ENCODE results near the gene SCD5.

The SCD5 gene

GRCh38 chr4:82694046-82694445 lies 104.5 kb downstream of the SCD5 start:
- no peak overlapping the region for H3K4me3 ChIP-seq (ENCODE audit: low read depth, low read length)
- no peak for DNase-seq (ENCODE audit: low read depth)
- no peak for TF ChIP-seq CTCF (IDR thresholded peaks at IDR 0.05; ENCODE audit: insufficient read depth, low read depth, low read length, missing control alignments)

- no peak for DNase-seq (ENCODE audit: low read depth)
- no peak for TF ChIP-seq CTCF (IDR thresholded peaks at IDR 0.05; ENCODE audit: insufficient read depth, low read depth, low read length, missing control alignments)
- H3K4me3 ChIP-seq (ENCODE audit: low read depth, low read length), result no peak overlapping the region
Measured at GRCh38 chr4:82692101-82692780, 106.4 kb downstream of the SCD5 start.

DNA sequence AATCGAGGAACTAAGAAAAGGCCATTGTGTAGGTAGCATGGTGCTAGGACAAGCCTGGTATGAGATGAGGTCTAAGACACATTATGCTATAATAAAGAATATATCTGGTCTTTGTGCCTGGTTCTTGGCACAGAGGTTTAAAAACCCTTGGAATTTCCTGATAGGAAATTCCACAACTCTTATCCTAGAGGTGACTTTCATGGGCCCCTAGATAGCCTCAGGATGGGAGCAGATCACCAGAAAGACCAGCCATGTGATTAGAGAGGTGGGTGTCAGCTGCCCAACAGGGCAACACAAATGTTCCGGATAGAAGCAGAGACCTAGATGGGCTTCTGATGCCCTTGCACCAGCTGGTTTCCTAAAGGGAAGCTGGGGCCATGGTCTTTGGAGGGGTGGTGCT lies 107.2 kb downstream of the SCD5 start:
- no peak overlapping the region for H3K4me3 ChIP-seq (ENCODE audit: low read depth, low read length)
- TF ChIP-seq CTCF (IDR thresholded peaks at IDR 0.05; ENCODE audit: insufficient read depth, low read depth, low read length, missing control alignments), result no peak
- DNase-seq (ENCODE audit: low read depth), result no peak

DNA sequence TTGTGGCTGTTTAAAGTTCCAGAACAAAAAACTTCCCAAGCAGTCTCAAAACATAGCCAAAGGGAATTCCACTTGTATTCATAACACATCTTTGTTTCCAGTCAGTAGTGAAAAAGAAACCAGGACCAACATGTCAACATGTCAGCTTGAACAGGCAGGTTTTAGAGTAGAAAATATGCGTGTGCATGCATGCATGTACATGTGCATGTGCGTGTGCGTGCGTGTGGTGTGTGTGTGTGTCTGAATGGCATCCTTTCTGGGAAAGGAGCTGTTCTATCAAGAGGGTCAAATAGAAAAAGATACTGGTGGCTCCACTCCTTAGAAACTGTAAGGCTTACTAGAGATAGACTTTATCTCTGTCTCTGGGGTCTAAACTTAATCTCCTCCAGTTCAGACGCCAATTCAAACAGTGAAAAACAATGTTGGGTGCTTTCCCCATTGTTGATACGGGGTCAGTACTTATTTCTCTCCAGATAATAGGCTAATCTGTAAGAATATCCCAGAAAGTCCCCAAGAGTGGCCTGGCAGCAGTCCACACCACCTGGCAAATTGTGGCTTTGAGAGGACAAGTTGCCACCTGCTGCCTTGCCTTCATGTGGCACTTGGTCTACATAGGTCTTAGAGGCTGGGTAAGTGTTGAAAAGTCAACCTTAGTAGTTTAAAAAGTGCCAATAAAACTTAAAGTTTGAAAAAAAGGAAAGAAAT lies 110.4 kb downstream of the SCD5 start:
- TF ChIP-seq CTCF (IDR thresholded peaks at IDR 0.05; ENCODE audit: insufficient read depth, low read depth, low read length, missing control alignments), result no peak
- no peak overlapping the region for H3K4me3 ChIP-seq (ENCODE audit: low read depth, low read length)
- peak; percentile 45 for DNase-seq (ENCODE audit: low read depth)

DNA sequence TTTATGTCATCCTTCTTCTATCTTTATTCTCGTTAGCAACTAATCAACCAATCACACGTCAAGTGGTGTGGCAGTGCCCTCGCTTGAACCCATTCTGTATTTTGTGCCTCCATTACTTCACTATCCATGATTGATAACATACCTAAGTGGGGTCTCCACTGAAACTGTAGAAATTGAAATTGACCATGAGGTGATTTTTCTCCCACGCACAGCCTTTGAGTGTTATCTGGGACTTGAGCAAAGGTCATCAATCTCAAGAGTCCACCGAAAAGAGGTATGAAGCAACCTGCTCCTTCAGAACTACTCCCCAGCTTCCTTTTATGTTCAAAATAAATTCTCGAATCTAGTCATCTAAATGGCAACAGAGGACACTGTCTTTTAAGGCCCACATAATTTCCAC lies 111.1 kb downstream of the SCD5 start:
- DNase-seq (ENCODE audit: low read depth), result peak; percentile 17
- TF ChIP-seq CTCF (IDR thresholded peaks at IDR 0.05; ENCODE audit: insufficient read depth, low read depth, low read length, missing control alignments), result no peak
- no peak overlapping the region for H3K4me3 ChIP-seq (ENCODE audit: low read depth, low read length)

DNA sequence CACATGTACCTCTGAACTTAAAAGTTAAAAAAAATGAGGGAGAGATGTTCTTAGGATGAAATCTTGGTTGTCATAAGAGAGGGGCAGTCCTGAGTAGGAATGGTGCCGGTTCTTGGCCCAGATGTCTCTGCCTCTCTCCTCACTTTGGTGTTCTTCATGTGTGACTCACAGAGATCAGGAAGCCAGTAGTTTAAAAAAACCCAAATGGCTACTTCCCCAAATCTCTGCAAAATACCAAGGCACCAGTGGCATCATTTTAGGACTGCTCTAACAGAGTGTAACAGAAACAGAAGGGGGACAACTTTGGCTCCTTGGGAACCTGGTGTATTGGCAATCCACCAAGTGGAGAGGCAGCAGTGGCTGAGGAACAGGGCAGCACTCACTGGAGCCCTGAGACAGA lies 116.8 kb downstream of the SCD5 start:
- no peak for TF ChIP-seq CTCF (IDR thresholded peaks at IDR 0.05; ENCODE audit: insufficient read depth, low read depth, low read length, missing control alignments)
- no peak for DNase-seq (ENCODE audit: low read depth)
- H3K4me3 ChIP-seq (ENCODE audit: low read depth, low read length), result no peak overlapping the region

All from GM12865 (cell line).